ENCODE data around the gene MAP3K4. TPM values are rescaled to one million over a fixed set of nuclear protein-coding genes. Genes with fewer than 3 reads are reported as not detected.

Gene MAP3K4
- total RNA-seq, 1 donor from 2014 or later, result 84.3 TPM

GRCh38 chr6:161067749-161068148, 76.2 kb downstream of the MAP3K4 start:
- DNase-seq (ENCODE audit: low read depth, low spot score), result no peak
- Mint-ChIP-seq H3K27ac (ENCODE audit: unreplicated experiment) (no peak overlapping the region), H3K27me3 (ENCODE audit: low read depth) (no peaks in the 10 kb centered on the region), H3K4me3 (no peak overlapping the region), H3K9me3 (peaks cover 3% of the 10 kb centered on the region), H3K36me3 (ENCODE audit: low read depth) (peaks cover 24% of the 10 kb centered on the region), H3K4me1 (peaks cover 7% of the 10 kb centered on the region)
- no peak for TF ChIP-seq CTCF (conservative IDR thresholded peaks at IDR 0.05)

- no peak overlapping the region for H3K27ac Mint-ChIP-seq (ENCODE audit: unreplicated experiment)
- no peaks in the 10 kb centered on the region for H3K27me3 Mint-ChIP-seq (ENCODE audit: low read depth)
- TF ChIP-seq CTCF (conservative IDR thresholded peaks at IDR 0.05), result no peak
- no peak overlapping the region for H3K4me3 Mint-ChIP-seq
- DNase-seq (ENCODE audit: low read depth, low spot score), result no peak
- peaks cover 5% of the 10 kb centered on the region for H3K4me1 Mint-ChIP-seq
- peaks cover 25% of the 10 kb centered on the region for H3K36me3 Mint-ChIP-seq (ENCODE audit: low read depth)
- peaks cover 3% of the 10 kb centered on the region for H3K9me3 Mint-ChIP-seq
Measured at GRCh38 chr6:161068321-161068741, 76.8 kb downstream of the MAP3K4 start.

GRCh38 chr6:161073930-161074329, 82.4 kb downstream of the MAP3K4 start:
- Mint-ChIP-seq H3K27ac (ENCODE audit: unreplicated experiment) (no peak overlapping the region), H3K36me3 (ENCODE audit: low read depth) (peaks cover 6% of the 10 kb centered on the region), H3K9me3 (no peaks in the 10 kb centered on the region), H3K4me1 (peaks cover 7% of the 10 kb centered on the region), H3K4me3 (no peak overlapping the region), H3K27me3 (ENCODE audit: low read depth) (no peaks in the 10 kb centered on the region)
- DNase-seq (ENCODE audit: low read depth, low spot score), result no peak
- TF ChIP-seq CTCF (conservative IDR thresholded peaks at IDR 0.05), result no peak

- Mint-ChIP-seq H3K4me1 (peaks cover 7% of the 10 kb centered on the region), H3K27me3 (ENCODE audit: low read depth) (no peaks in the 10 kb centered on the region), H3K9me3 (no peaks in the 10 kb centered on the region), H3K4me3 (no peak overlapping the region), H3K27ac (ENCODE audit: unreplicated experiment) (peak overlapping the region; percentile 52), H3K36me3 (ENCODE audit: low read depth) (peaks cover 8% of the 10 kb centered on the region)
- TF ChIP-seq CTCF (conservative IDR thresholded peaks at IDR 0.05), result no peak
- DNase-seq (ENCODE audit: low read depth, low spot score), result no peak
Measured at GRCh38 chr6:161074496-161075121, 83.0 kb downstream of the MAP3K4 start.

GRCh38 chr6:161076181-161076677, 84.7 kb downstream of the MAP3K4 start:
- H3K9me3 Mint-ChIP-seq, result no peaks in the 10 kb centered on the region
- H3K4me3 Mint-ChIP-seq, result no peak overlapping the region
- no peak for DNase-seq (ENCODE audit: low read depth, low spot score)
- no peaks in the 10 kb centered on the region for H3K27me3 Mint-ChIP-seq (ENCODE audit: low read depth)
- peaks cover 12% of the 10 kb centered on the region for H3K36me3 Mint-ChIP-seq (ENCODE audit: low read depth)
- no peak for TF ChIP-seq CTCF (conservative IDR thresholded peaks at IDR 0.05)
- H3K27ac Mint-ChIP-seq (ENCODE audit: unreplicated experiment), result no peak overlapping the region
- H3K4me1 Mint-ChIP-seq, result peaks cover 7% of the 10 kb centered on the region

All from neural crest cell (in vitro differentiated cells).